MM.1S (cell line): Measurements from ENCODE around the gene CACNG5.

Experiments
- EZH2 ChIP-seq: fragments of 300-600 bp; sonication (generic); optimal IDR thresholded peaks from 2 replicates; pipeline ENCODE3; 2017; ENCODE audit warnings: low read depth, mild to moderate bottlenecking, antibody characterized with exemption, low read length, mixed read lengths
- EZH2phosphoT487 ChIP-seq: fragments of 300-600 bp; sonication (generic); IDR thresholded peaks from 2 replicates; pipeline ENCODE4 v1.6.1; 2018; ENCODE audit warnings: antibody characterized with exemption, low read length
- TF ChIP-seq, protein P1 (sequence below): fragments of 300-600 bp; sonication (generic); IDR thresholded peaks from 2 replicates; pipeline ENCODE4 v1.5.1; 2016; ENCODE audit warnings: antibody characterized with exemption, low read length, mixed read lengths

DNA sequence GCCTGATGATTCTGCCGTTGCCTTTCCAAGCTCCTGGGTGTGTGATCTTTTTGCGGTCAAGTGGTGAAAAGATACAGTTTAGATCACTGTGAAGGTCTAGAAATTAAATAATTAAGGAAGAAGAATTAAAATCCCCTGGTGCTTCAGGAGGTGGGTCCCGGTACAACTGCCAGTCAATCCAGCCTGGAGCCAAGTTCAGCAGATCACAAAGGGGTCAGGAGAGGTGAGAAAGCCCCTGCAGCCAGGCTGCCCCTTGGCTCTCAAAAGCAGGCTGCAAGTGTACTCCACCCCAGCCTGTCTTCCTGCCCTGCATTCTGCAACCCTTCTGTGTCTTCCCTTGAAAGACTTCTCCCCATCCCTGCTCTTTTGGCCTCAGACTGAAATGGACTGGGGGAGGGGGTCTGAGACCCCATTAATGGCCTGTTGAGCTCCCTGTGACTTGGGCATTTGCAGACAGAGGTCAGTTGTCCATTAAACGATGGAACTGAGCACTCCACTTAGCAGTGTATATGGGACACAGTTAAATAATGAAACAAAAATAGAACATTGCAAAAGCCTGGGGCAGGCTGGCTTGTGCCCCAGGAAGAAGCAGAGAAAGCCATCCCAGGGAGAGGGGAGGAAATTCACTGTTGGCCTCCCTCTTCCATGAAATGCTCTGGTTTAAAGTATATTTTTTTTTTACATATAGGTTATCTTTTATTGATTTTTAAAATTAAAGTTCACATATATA is 15.1 kb downstream of the CACNG5 start:
- TF ChIP-seq EZH2 = no peak
- TF ChIP-seq, protein P1, sequence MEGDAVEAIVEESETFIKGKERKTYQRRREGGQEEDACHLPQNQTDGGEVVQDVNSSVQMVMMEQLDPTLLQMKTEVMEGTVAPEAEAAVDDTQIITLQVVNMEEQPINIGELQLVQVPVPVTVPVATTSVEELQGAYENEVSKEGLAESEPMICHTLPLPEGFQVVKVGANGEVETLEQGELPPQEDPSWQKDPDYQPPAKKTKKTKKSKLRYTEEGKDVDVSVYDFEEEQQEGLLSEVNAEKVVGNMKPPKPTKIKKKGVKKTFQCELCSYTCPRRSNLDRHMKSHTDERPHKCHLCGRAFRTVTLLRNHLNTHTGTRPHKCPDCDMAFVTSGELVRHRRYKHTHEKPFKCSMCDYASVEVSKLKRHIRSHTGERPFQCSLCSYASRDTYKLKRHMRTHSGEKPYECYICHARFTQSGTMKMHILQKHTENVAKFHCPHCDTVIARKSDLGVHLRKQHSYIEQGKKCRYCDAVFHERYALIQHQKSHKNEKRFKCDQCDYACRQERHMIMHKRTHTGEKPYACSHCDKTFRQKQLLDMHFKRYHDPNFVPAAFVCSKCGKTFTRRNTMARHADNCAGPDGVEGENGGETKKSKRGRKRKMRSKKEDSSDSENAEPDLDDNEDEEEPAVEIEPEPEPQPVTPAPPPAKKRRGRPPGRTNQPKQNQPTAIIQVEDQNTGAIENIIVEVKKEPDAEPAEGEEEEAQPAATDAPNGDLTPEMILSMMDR = no peak
- TF ChIP-seq EZH2phosphoT487 = no peak
